ENCODE data around the gene C9orf72. TPM values are rescaled to one million over a fixed set of nuclear protein-coding genes. Genes with fewer than 3 reads are reported as not detected.

The C9orf72 gene
- total RNA-seq, 1 donor from 2014 or later = 32.9 TPM

- no peaks in the 10 kb centered on the region for H3K9me3 Mint-ChIP-seq
- no peak overlapping the region for H3K27ac Mint-ChIP-seq (ENCODE audit: unreplicated experiment)
- H3K4me1 Mint-ChIP-seq = peaks cover 76% of the 10 kb centered on the region
- TF ChIP-seq CTCF (conservative IDR thresholded peaks at IDR 0.05) = no peak
- no peak for DNase-seq (ENCODE audit: low read depth, low spot score)
- H3K36me3 Mint-ChIP-seq (ENCODE audit: low read depth) = peaks cover 12% of the 10 kb centered on the region
- no peaks in the 10 kb centered on the region for H3K27me3 Mint-ChIP-seq (ENCODE audit: low read depth)
- H3K4me3 Mint-ChIP-seq = peak overlapping the region; percentile 98
Measured at GRCh38 chr9:27530915-27531755, 42.1 kb downstream of the C9orf72 start.

- Mint-ChIP-seq H3K27me3 (ENCODE audit: low read depth) (no peaks in the 10 kb centered on the region), H3K4me3 (peak within 1 kb of the TSS; percentile 98), H3K36me3 (ENCODE audit: low read depth) (peaks cover 8% of the 10 kb centered on the region), H3K9me3 (no peaks in the 10 kb centered on the region), H3K27ac (ENCODE audit: unreplicated experiment) (peak within 1 kb of the TSS; percentile 96), H3K4me1 (peaks cover 62% of the 10 kb centered on the region)
- DNase-seq (ENCODE audit: low read depth, low spot score) = peak; percentile 92
- peak; percentile 93 for TF ChIP-seq CTCF (conservative IDR thresholded peaks at IDR 0.05)
Measured at GRCh38 chr9:27529316-27530278, 43.7 kb downstream of the C9orf72 start, which contains the start of gene MOB3B. MOB3B (minus strand) TSS chr9:27529814; CDS start chr9:27455550, 74,264 bp downstream.

GRCh38 chr9:27528886-27529315 lies 44.4 kb downstream of the C9orf72 start:
- DNase-seq (ENCODE audit: low read depth, low spot score) = peak; percentile 49
- Mint-ChIP-seq H3K27me3 (ENCODE audit: low read depth) (no peaks in the 10 kb centered on the region), H3K27ac (ENCODE audit: unreplicated experiment) (peak overlapping the region; percentile 96), H3K4me3 (peak overlapping the region; percentile 98), H3K4me1 (peaks cover 55% of the 10 kb centered on the region), H3K9me3 (no peaks in the 10 kb centered on the region), H3K36me3 (ENCODE audit: low read depth) (peaks cover 10% of the 10 kb centered on the region)
- no peak for TF ChIP-seq CTCF (conservative IDR thresholded peaks at IDR 0.05)

- Mint-ChIP-seq H3K27ac (ENCODE audit: unreplicated experiment) (peak overlapping the region; percentile 96), H3K27me3 (ENCODE audit: low read depth) (no peaks in the 10 kb centered on the region), H3K9me3 (no peaks in the 10 kb centered on the region), H3K36me3 (ENCODE audit: low read depth) (peaks cover 10% of the 10 kb centered on the region), H3K4me3 (peak overlapping the region; percentile 98), H3K4me1 (peaks cover 52% of the 10 kb centered on the region)
- TF ChIP-seq CTCF (conservative IDR thresholded peaks at IDR 0.05) = no peak
- DNase-seq (ENCODE audit: low read depth, low spot score) = peak; percentile 57
Measured at GRCh38 chr9:27528076-27528885, 45.0 kb downstream of the C9orf72 start.

- no peak for DNase-seq (ENCODE audit: low read depth, low spot score)
- peaks cover 10% of the 10 kb centered on the region for H3K36me3 Mint-ChIP-seq (ENCODE audit: low read depth)
- H3K27ac Mint-ChIP-seq (ENCODE audit: unreplicated experiment) = peak overlapping the region; percentile 96
- no peak for TF ChIP-seq CTCF (conservative IDR thresholded peaks at IDR 0.05)
- no peaks in the 10 kb centered on the region for H3K27me3 Mint-ChIP-seq (ENCODE audit: low read depth)
- H3K4me3 Mint-ChIP-seq = peak overlapping the region; percentile 98
- peaks cover 50% of the 10 kb centered on the region for H3K4me1 Mint-ChIP-seq
- H3K9me3 Mint-ChIP-seq = no peaks in the 10 kb centered on the region
Measured at GRCh38 chr9:27527702-27528075, 45.6 kb downstream of the C9orf72 start.

Measured in neural crest cell (in vitro differentiated cells).